DMS153 treated with DMSO at 0.1 percent for 48 hours (cell line): ENCODE data around the gene HS3ST5.

ENCODE experiments used
- DNase-seq: peaks from one replicate; lab custom pipeline; 2025; ENCODE audit not compliant: unreplicated experiment; lab: John Stamatoyannopoulos, UW

The HS3ST5 gene

GRCh38 chr6:114342826-114343781 is at the start of gene HS3ST5:
Gene HS3ST5 (minus strand): TSS chr6:114343023. CDS start chr6:114062845, 280,178 bp downstream.
- peak; percentile 56 for DNase-seq

DNA sequence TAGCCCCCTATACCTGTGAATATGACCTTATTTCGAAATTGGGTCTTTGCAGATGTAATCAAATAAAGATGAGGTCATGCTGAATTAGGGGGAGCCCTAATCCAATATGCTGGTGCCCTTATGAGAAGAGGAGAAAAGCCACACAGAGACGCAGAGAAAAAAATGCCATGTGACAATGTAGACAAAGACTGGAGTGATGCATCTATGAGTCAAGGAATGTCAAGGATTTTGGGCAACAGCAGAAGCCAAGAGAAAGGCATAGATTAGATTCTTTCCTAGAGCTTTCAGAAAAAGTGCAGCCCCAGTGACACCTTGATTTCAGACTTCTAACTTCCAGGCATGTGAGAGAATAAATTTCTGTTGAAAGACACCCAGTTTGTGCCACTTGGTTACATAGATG is 47.4 kb upstream of the HS3ST5 start:
- no peak for DNase-seq

- DNase-seq, result no peak
Observed at GRCh38 chr6:114389111-114389510, 46.3 kb upstream of the HS3ST5 start.

DNA sequence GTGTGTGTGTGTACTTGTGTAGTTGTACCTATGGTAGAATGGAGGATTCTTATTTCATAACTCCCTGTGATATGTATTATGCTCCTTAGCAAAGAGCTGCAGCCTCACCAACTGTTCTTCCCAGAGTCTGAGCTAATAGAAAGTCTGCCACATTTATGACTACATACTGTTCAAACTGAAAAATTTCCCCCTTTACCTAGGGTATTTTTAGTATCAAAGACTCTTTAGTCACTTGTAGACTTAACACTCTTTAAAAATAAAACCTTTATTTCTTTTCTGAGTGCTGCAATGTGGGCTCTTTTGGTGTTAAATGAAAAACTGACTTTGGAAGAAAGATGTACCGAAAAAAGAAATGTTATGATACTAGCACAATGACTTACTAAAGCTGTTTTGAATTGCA is 39.6 kb upstream of the HS3ST5 start:
- DNase-seq, result no peak

DNA sequence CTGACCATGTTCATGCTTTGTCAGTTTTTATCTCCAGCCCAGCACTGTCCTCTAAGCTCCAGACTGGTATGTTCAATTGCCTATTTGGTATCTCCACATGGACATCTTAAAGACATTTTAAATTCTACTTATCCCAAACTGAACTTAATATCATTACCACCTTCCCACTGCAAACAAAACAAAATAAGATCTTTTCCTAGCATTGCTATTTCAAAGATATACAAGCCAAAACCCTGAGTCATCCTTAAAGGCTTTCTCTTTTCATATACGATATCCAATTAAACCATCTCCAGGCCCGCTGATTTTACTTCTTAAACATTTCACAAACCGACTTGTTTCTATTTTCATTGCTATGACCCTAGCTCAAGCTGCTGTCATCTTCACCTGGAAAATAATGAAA is 35.1 kb upstream of the HS3ST5 start:
- DNase-seq, result no peak

GRCh38 chr6:114376611-114377175 is 33.9 kb upstream of the HS3ST5 start:
- DNase-seq, result no peak

DNA sequence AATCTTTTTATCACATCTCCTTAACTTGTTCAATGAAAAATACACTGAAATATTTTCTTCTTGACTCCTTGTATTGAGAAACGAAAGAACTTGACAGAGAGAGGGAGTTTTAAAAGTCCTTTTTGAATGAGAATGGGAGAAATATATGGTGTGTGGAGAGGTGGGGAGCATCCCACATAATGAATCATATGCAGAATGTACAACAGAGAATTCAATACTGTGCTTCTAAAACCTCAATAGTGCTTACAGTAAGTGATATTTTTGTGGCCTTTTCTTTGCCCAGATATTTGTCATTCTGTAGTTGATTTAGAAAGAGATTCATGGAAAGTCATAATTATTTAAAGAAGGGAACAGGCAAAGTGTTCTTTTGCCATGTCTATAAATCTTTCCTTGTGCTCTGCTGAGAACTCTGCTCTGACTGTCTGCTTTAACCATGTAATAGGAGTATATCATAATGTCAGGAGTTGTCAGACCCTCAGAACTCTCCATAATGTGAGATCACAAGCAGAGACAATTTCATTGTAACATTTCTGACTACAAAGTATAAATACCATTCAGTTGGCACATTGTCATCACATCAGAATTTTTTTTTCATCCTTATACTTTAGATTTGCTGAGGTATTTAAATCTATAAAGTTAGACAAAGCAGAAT is 32.8 kb upstream of the HS3ST5 start:
- DNase-seq, result no peak

GRCh38 chr6:114367315-114367961 is 24.6 kb upstream of the HS3ST5 start:
- DNase-seq, result no peak

GRCh38 chr6:114366899-114367298 is 24.1 kb upstream of the HS3ST5 start:
- DNase-seq, result no peak

GRCh38 chr6:114364301-114364700 is 21.5 kb upstream of the HS3ST5 start:
- DNase-seq, result no peak

DNA sequence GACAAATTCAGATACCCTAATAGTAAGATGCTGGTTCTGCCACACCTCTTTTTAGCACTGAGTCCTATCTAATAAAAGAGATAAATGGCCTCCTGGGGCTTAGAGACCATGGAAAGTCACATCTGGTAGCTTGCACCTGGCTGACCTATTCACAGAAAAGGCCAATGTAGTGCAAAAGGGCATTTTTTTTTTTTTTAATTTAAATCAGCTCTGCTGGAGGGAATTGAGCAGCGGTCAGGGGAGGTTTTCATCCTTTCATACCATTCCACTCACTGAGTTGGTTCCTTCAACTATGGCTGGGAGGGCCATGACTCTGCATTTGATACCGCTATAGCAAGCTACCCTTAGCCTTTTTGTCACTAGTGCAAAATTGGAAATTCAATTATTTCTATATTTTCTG is 20.1 kb upstream of the HS3ST5 start:
- DNase-seq, result no peak

DNA sequence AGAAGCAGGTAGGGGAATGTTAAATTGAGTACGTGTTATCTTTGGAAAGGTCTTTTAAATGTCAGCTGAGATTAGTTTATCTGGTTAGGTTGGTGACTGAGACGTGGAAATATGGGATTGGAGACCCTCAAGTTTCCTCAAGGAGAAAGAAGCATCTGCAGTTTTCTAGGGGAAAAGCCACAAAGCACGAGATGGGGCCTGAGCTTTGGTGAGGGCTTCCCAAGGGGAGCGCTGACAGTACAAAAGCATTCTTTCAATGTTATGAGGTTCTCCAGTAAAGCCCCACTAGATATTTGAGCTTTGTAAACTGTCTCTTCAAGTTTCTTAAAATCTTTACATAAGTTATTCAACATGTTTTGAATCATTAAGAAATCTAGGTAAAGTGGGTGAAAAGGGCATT is 19.6 kb upstream of the HS3ST5 start:
- DNase-seq, result no peak

DNA sequence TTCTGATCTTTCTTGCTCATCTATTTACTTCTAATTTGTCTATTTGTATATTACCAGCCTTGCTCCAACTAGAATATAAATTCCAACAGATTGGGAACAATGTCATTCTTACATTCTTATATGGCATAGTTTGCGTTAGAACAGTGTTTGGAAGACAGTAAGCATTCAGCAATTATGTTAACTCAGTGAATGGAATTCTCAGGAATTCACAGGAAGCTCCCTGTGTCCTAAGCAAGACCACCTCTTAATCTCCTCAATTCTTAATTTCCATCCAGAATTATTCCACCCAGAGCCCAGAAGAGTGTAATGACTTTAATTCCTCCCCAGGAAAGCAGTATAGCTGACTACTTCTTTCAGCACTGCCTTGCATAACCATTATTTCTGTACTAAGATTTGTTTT is 18.2 kb upstream of the HS3ST5 start:
- no peak for DNase-seq

GRCh38 chr6:114355300-114355699 is 12.5 kb upstream of the HS3ST5 start:
- DNase-seq, result no peak

GRCh38 chr6:114354482-114354881 is 11.7 kb upstream of the HS3ST5 start:
- DNase-seq, result no peak

- DNase-seq, result no peak
Observed at GRCh38 chr6:114346451-114346850, 3.6 kb upstream of the HS3ST5 start.

DNA sequence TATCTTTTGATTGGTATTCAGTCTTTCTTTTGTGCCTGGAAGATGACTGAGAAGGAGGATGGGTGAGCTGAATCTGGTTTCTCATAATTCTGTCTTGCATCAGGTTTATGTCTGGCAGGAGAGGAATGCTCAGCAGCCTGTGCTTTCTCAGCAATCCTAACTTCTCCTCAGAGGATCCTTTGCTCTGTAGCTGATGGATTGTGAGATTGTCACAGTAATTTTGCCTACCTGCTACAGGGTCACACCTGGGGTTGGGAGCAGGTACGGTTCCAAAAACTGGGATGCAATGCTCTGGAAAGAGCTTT is 2.1 kb upstream of the HS3ST5 start:
- DNase-seq, result no peak

GRCh38 chr6:114344246-114344970 is 1.6 kb upstream of the HS3ST5 start:
- DNase-seq, result no peak

DNA sequence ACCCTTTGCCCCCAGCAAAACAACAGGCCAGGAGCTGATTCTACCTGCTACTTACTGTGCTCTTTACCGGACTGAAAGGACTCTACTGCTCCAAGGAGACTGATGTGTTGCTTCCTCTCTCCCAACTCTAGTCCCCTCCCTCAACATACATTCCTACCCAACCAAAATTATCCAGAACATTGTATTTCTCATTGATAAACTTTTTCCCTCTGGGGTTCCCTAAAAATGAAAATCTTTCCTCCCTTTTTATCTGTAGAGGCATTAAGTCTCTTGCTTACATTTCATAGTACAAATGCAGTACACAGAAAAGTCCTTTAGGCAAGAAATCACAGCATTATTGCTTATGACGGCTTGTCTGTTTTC is 940 bp upstream of the HS3ST5 start:
- no peak for DNase-seq

GRCh38 chr6:114342086-114342825 is 567 bp downstream of the HS3ST5 start:
- no peak for DNase-seq
